HCEC 1CT (cell line): Measurements from ENCODE around the gene NXPH1.

ENCODE experiments used
- DNase-seq: peaks from one replicate; pipeline ENCODE4 v3.0.0-alpha.2; 2017

The NXPH1 gene

DNA sequence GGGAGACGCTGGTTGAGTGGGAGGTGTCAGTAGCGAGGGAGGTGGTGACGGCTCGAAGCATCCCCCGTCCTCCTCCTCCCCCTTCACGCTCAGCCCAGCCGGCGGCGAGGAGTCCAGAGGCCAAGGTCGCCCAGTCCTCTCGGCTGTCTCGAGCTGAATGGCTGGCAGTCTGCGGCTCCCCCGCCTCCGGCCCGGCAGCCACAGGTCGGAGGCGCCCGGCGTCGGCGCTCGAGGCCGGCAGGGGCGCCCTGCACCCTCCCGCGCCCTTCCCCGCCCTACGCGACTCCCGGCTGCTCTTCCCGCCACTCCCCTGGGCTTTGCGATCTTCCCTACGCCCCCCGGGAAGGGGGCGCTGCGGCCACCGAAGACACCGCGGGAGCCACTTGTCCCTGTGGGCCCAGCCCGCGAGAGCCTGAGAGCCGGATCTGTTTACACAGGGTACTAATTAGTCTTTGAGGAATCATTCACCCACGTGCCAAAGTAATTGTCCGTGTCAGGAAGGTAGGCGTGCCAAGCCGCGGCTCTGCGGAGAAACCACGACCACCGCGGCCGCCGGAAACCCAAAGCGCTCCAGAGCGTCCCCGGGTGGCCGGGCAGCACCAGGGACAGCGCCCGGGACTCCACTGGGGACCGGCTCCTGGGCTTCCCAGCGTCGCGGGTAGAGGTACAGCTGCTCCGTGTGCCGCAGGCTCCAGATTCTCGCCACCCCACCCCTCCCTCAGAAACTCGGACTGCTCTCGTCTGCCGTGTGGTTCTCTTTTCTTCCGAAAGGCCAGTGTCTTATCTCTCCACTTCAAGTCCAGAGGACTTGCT is at the start of gene NXPH1:
TSS of gene NXPH1 (plus strand) at position 133 of the 813 bp plus-strand sequence.
- no peak for DNase-seq

DNA sequence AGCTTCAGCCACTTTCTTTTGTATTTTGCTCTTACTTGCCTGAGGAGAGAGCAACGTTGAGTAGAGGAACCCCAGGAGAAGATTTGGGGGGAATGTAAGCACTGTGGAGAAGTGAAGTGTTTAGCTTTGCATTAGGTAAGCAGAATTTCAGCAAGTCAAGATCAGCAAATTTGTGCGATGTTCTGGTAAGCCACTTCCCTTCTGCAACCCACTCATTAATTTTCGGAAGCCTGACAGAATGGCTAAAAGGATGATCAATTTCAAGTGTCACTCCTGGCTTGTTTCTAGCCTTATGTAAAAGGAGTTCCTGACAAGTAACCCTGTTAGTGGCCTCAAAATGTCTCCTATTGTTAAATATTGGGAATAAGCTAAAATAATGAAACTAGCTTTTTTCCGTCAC is 48.5 kb upstream of the NXPH1 start:
- no peak for DNase-seq

DNA sequence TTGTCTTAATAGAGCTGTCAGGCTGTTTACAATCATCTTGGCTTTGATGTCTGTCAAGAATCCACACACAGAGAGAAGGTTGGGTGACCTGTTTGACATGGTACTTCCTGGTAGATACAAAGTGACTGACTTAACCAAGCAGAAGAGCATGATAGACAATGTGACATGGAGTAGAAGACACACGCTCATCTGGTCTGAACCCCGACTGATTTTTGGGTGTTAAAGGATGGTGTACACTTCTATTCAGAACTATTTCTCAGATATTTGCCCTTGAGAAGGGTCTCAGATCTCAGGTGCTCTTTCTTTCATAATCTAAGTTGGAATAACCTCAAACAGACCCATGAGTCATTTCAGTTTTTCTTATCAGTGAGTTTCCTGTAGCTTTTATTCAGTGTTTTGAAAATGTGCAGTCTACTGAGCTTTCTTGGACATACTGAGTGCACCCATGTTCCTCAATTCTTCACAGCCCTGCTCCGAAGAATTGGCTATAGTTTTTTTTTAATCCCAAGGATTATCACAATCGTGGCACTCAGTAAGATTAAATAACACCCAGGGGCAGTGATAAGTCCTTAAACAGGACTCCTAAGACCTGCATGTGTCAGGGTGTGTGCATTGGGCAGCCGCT is 46.4 kb upstream of the NXPH1 start:
- no peak for DNase-seq

DNA sequence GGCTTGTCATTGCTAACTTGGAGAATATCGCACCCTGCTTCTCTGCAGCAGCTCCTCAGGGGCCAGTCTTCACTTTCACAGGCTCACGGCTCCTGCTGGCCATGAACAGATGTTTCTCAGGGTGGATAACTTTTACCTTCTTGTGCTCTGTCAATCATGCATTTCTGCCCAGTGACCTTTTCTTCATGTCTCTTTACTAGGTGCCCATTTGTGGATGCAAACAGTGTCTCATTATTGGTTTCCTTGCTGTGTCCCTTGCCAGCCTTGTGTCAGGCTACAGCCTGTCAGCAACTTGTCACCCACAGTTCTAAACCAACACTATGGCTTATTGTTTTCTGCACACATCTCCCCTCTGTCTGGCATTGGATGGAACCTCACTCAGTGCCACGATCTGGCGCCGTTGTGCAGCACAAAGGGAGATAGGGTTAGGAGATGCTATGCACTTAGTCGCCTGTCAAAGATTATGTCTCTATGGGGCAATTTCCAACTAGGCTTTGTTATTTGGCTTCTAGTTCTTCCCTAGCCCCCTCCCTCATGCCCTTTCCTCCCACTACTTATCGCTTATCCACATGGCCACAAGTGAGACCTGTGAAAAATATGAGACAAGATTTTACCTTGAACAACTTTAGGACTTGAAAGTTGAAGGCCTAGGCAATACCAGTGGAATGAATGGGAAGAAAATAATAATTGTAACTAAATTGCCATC is 45.7 kb upstream of the NXPH1 start:
- DNase-seq = no peak

GRCh38 chr7:8388257-8388625 is 45.2 kb upstream of the NXPH1 start:
- no peak for DNase-seq

- DNase-seq = no peak
Measured at GRCh38 chr7:8389593-8390261, 43.7 kb upstream of the NXPH1 start.

GRCh38 chr7:8390262-8390626 is 43.2 kb upstream of the NXPH1 start:
- no peak for DNase-seq

DNA sequence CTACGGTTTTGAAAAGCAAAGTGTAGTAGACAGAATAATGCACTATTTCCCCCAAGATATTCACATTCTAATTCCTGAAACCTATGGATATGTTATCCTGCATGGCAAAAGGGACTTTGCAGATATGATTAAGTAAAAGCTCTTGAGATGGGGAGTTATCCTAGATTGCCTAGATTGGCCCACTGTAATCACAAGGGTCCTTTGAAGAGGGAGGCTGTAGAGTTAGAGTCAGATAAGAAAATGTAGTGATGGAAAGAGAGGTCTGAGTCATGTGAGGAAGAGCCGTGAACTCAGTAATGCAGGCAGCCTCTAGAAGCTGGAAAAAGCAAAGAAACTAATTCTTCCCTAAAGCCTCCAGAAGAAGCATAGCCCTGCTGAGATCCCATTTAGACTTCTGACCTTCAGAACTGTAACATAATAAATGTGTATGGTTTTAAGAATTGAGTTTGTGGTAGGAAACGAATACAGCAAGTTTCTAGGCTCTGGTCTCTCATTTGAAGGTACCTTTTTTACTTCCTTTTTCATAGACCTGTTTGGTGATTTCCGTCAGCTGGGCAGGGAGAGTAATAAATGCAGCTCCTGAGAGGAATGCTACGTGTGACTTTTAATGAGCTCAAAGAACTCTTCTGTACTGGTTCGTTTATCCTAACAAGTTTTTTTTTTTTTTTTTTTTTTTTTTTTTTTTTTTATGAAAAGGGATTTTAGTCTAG is 41.9 kb upstream of the NXPH1 start:
- DNase-seq = no peak

DNA sequence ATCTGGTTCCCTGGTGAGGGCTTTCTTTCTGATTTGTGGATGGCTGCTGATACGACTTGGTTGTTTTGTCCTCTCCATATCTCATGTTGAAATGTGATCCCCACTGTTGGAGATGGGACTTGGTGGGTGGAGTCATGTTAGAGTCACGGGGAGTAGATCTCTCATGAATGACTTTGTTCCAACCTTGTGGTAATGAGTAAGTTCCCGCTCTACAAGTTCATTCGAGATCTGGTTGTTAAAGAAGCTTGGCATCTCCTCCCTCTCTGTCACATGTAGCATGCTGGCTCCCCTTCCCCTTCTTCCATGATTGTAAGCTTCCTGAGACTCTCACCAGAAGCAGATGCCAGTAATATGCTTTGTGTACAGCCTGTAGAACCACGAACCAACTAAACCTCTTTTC is 37.1 kb upstream of the NXPH1 start:
- no peak for DNase-seq

DNA sequence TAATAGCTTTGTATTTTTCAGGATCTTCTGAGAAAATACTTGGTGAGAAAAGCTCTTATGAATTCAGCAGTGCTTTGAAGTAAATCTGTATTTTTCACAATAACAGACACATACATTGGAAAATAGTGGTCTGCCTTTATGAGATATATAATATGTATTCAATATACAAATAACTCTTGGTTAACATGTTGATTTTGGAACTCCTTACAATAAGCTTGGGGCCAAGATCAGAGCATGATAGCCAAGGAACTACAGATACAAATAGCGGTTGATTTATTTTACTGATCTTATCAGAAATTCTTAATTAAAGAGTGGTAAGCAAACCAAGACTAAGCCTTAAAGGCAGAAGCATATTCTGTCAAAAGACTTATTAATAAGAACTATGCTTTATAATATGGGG is 24.5 kb upstream of the NXPH1 start:
- DNase-seq = no peak

- DNase-seq = no peak
Measured at GRCh38 chr7:8411103-8411502, 22.3 kb upstream of the NXPH1 start.

- DNase-seq = no peak
Measured at GRCh38 chr7:8413600-8413999, 19.8 kb upstream of the NXPH1 start.

DNA sequence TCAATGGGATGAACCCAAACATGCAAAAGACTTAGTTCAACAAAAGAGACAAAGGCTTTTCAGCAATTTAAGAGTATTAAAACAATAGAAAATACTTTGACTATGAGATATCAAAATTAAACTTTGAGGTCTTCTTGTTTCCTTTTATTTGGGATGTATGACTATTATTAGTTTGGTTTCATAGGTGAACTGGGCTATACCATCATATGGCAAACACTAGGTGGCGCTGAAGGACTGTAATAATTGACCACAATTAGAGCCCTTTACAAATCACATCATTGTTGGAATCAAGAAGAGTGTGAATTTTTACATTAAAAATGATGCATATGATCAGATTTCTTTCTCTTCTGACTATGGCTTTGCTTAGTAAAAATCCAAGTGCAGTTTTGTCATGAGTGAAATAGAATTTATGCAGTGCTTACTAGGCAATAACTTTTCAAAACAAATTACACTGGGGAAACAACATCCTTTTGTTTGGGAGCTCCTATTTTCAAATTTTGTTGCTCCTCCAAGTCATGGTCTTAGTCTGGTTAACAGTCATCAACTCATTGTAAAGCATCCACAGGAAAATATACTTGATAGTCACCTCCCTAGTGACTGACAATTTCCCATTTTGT is 14.7 kb upstream of the NXPH1 start:
- peak; percentile 39 for DNase-seq

DNA sequence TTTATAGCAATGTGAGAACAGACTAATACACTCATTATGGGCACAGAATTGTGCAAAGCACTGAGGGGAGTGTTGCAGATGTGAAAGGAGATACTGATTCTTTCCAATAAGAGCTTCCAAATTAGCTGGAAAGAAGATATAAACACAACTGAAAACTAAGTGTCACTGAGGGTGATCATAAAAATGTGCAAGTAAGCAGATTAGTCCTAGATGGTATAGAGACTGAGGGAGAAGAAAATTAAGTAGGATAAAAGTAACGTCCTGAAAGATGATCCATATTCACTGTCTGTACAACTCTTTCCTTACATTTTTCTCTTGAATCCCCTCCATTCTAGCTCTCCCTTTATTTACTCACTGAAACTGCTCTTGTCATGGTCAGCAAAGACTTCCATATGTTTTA is 11.2 kb upstream of the NXPH1 start:
- DNase-seq = no peak

- DNase-seq = no peak
Measured at GRCh38 chr7:8423057-8423456, 10.4 kb upstream of the NXPH1 start.

DNA sequence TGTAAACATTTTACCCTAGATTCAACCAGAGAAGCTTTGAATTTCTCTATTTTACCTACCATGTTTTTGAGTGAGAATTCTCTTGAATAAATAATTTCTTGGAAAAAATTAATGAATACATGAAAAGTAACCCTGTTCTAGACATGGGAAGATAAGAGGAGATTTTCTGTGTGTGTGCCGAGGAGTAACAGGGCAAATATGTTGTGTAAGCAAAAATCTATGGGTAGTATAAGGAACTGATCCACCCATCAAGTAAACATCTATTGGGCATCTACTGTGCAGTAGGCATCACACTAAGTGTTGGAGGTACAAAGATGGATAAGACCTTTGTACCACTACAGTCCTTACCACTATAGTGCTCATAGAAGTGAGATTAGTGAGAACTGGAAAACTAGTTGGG is 8.2 kb upstream of the NXPH1 start:
- no peak for DNase-seq

DNA sequence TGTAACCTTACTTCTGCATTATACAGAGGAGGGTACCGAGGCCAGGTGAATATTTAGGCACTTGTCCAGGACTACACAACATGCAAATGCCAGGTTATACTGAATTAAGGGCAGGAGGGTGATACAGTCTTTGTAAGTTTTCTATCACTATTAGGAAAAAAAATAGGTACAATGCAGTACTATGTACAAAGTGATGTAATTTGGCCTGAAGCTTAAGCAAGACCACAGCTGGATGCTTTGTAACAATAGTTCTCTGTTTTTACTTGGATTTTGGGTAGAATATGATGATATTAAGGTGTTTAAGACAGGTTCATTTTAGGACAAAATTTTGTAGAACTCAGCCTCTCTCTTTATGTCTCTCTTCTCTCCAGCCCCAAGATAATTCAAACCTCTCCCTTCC is 2.8 kb upstream of the NXPH1 start:
- DNase-seq = no peak

DNA sequence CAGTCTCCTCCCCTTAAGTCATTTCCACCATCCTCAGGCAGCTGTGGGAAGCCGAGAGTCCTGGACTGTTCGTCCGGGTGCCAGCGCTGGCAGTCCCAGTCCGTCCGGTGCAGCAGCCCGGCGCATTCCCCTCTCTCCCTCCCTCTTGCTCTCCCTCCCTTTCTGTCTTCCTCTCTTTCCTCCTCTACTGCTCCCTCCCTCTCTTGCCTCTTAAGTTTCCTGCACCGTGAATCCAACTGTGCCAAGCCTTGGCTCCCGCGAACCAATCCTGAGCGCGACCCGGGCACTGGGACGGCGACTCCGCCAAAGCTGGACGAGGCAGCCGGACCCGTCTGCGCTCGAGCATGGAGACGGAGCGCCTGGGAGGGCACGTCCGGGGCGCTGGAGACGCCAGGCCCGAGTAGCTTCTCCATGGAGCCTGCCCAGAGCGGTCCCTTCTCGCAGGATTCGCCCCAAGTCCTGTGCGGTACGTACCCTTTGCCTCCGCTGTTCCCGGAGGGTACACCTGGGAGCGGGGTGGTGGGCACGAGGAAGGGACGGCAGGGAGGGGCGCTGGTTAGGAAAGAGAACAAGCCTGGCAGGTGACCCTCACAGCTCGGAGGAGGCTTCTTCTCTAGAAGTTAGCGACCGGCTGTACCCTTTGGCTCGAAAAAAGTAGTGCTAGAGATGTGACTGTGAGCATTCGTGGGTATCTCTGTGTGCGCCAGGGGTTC is 1.0 kb downstream of the NXPH1 start:
- no peak for DNase-seq

- DNase-seq = no peak
Measured at GRCh38 chr7:8435095-8435494, 1.7 kb downstream of the NXPH1 start.

- DNase-seq = no peak
Measured at GRCh38 chr7:8435590-8436545, 2.5 kb downstream of the NXPH1 start.

DNA sequence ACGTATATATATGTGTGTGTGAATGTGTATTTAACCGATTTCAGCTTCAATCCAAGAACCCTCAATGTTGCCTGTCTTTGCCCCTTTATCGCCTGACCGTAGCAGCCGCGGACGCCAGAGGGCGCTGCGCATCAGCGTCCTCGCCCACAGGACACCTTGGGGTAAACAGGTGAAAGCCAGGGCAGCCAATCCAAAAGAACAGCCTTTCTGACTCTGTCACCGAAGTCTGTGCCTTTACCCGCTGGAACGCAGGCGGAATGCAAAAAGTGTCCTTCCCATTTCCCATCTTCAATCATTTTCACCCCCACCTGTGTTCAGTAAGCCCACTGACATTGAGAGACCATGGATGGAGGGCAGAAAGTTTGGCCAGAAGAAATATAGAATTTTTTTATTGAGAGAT is 3.6 kb downstream of the NXPH1 start:
- DNase-seq = no peak
